SU-DHL-6 (cell line): Measurements from ENCODE around the gene SOS1.

Experiments used
- EZH2phosphoT487 ChIP-seq: fragments of 200-600 bp; sonication (generic), shearing (Covaris generic); conservative IDR thresholded peaks from 2 replicates; pipeline ENCODE4 v1.6.1; 2018; ENCODE audit warnings: mild to moderate bottlenecking, antibody characterized with exemption, low read length, moderate library complexity, mixed read lengths
- TF ChIP-seq, protein P1 (sequence below): fragments of 200-600 bp; sonication (generic); IDR thresholded peaks from one replicate; pipeline ENCODE4 v1.5.1; 2017; ENCODE audit warnings: antibody characterized with exemption, mild to moderate bottlenecking, low read length, moderate library complexity; ENCODE audit not compliant: insufficient read depth, poor library complexity, severe bottlenecking

DNA sequence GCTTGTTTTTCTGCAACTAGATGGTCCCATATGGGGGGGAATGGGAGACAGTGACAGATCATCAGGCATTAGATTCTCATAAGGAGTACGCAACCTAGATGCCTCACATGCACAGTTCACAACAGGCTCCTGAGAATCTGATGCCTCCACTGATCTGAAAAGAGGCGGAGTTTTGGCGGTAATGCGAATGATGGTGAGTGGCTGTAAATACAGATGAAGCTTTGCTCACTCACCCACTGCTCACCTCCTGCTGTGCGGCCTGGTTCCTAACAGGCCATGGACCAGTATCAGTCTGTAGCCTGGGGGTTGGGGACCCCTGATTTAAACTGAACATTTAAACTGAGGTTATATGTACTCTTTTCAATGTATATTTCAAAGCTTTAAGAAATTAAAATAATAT is 40.7 kb downstream of the SOS1 start:
- TF ChIP-seq, protein P1, sequence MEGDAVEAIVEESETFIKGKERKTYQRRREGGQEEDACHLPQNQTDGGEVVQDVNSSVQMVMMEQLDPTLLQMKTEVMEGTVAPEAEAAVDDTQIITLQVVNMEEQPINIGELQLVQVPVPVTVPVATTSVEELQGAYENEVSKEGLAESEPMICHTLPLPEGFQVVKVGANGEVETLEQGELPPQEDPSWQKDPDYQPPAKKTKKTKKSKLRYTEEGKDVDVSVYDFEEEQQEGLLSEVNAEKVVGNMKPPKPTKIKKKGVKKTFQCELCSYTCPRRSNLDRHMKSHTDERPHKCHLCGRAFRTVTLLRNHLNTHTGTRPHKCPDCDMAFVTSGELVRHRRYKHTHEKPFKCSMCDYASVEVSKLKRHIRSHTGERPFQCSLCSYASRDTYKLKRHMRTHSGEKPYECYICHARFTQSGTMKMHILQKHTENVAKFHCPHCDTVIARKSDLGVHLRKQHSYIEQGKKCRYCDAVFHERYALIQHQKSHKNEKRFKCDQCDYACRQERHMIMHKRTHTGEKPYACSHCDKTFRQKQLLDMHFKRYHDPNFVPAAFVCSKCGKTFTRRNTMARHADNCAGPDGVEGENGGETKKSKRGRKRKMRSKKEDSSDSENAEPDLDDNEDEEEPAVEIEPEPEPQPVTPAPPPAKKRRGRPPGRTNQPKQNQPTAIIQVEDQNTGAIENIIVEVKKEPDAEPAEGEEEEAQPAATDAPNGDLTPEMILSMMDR, result no peak
- no peak for TF ChIP-seq EZH2phosphoT487
